HG02885 (cell line): ENCODE measurements around the gene PRRT4.

Experiments used
- ATAC-seq: cut with Tn5 transposase; IDR thresholded peaks from one replicate; pipeline ENCODE4 v1.9.1; 2021; ENCODE audit warnings: mild to moderate bottlenecking; ENCODE audit not compliant: unreplicated experiment, poor library complexity

Gene PRRT4

DNA sequence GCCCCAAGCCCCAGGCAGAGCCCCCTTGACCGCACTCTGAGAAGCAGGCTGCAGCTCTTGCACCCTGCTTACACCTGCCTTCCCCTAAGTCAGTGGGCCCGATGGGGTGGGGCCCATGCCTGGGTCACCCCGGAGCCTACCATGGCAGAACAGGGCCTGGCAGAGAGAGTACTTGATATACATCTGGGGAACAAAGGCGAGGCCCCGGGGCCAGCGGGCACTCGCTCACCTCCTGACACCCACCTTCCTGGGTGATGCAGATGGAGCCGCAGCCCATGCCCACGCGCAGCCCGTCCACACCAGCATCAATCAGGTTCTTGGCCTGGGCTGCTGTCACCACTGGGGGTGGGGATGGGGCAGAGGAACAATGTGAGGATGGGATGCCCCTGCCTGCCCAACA, 34.9 kb upstream of the PRRT4 start:
- no peak for ATAC-seq

DNA sequence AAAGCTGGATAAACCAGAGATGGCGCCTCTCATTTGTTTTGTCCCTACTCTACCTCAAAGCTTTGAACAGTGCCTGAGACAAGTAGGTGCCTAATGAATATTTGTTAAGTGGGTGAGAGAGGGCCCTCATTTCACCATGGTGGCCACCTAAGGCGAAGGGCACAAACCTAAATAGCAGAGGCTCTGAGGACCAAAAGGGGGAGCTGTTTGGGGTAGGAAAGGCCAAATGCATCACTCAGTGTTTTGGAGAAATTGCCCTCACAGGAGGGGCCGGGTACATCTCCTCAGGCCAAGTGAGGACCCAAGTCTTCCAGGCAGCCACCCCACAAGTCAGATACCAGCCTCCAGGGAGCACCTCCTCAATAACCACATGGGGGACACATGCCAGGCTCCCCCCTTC, 34.3 kb upstream of the PRRT4 start:
- no peak for ATAC-seq

GRCh38 chr7:128394904-128395496, 33.5 kb upstream of the PRRT4 start:
- ATAC-seq: no peak

GRCh38 chr7:128393526-128394330, 32.2 kb upstream of the PRRT4 start:
- ATAC-seq: no peak

GRCh38 chr7:128392446-128393327, 31.2 kb upstream of the PRRT4 start:
- no peak for ATAC-seq

GRCh38 chr7:128391805-128392204, 30.3 kb upstream of the PRRT4 start:
- no peak for ATAC-seq

DNA sequence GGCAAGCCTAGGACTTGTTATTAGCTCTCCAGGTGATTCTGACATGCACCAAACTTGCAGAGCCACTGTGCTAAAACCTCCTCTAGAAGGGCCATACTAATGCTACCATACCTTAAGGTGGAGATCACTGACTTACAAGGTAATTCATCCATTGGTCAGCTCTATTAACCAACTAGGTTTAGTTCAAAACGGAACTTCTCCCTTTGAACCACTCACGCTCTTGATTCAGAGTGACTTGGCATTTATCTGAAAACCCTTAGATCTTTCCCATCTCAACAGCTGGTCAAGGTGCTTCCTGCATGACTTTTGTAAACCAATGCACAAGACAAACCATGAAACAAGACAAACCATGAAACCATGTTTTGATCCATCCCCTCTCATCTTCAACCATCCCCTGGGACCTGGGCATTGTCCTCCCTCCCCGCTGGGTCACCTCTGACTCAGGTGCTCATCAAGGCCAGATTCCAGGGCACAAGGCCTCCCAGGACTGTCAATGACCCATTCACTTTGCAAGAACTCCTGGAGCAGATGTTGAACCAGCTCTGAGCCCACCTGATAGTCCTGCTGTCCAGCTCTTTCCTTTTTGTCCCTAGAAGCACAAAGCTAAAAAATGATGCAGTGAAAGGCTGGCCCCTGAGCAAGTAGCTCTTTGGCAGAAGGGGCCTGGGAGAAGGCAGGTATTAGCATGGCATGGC, 29.5 kb upstream of the PRRT4 start:
- no peak for ATAC-seq

DNA sequence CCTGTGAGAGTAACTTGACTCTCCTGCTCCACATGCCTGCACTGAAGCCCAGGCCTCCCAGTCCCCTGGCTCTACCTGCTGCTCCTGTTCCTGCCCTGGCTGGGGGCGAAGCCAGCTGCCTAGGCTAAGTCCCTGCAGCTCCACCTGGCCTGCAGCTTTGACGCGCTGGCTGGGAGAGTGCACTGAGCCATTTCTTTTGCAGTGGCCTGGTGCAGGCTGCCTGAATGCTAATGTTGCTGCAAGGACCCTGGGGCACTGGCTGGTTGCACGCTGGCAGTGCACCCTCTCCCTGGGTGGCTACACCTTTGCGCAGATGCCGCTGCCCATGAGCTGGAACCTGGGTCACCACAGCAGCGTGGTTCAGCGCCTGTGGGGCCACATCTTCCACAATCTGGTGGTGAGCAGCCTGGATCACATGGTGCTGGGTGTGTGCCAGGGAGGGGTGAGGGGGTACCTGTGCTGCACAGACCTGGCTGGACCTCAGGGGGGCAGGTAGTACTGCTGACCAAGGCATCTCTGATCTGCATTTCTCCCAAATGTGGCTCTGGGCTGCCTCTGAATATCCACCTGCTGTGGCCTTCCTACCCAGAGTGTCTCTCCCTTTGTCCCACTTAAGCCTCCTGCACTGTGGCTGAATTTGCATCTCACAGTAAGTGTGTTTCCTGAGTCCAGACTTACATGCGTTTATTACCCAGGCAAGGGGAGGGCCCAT, 28.3 kb upstream of the PRRT4 start:
- ATAC-seq: no peak

- no peak for ATAC-seq
These were observed 27.7 kb upstream of the PRRT4 start for GRCh38 chr7:128389085-128389617.

- ATAC-seq: no peak
These were observed 26.6 kb upstream of the PRRT4 start for GRCh38 chr7:128388145-128388485.

GRCh38 chr7:128387216-128388144, 26.0 kb upstream of the PRRT4 start:
- peak; percentile 81 for ATAC-seq

GRCh38 chr7:128385988-128386925, 24.8 kb upstream of the PRRT4 start:
- no peak for ATAC-seq

- ATAC-seq: no peak
These were observed 23.2 kb upstream of the PRRT4 start for GRCh38 chr7:128384726-128385125.

- ATAC-seq: no peak
These were observed 22.3 kb upstream of the PRRT4 start for GRCh38 chr7:128383776-128384175.

- no peak for ATAC-seq
These were observed 19.8 kb upstream of the PRRT4 start for GRCh38 chr7:128381161-128381821.

DNA sequence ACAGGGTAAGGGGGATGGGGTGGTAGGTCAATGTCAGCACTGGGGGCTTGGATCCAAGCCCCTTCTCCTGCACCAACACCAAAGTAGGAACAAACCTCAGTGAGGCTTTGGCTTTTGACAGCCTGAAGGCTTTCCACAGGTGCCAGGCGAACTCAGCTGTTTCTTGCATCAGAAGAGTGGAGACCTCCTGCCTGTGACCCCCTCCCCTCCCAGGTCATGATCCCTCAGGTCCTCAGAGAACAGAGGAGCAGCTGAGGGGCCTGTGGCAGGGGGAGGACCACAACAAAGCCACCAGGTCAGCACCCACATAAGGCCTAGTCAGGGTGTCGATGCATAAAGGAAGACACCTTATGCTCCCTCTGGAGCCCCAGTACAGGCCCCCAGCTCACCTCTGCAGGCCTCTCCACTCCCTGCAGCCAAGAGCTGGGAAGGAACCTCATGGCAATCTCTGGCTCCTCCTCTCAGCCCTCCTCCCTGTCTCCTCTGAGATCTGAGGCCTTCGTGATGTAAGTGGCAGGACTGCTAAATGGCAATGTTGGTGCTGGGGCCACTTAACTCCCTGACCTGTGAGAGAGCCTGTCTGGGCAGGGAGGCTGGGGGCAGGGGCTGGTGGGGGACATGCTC, 19.1 kb upstream of the PRRT4 start:
- no peak for ATAC-seq
